ENCODE results near the gene KCNRG.

DNA sequence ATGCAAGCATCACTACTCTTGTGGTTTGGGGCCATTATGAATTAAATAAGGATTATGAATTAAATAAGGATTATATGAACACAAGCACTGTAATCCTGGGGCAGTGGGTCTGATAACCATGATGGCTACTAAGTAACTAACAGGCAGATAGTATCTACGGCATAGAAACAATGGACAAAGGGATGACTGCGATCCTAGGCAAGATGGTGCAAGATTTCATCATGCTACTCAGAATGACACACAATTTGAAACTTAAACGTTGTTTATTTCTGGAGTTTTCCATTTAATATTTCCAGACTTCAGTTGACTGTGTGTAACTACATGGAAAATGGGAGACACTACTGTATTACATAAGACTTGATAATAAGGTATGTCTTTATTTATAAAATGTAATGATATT is 15.1 kb downstream of the KCNRG start:
- TF ChIP-seq ZNF138 (CRISPR knock-in tag; conservative IDR thresholded peaks at IDR 0.05) (no peak), ATF2 (CRISPR knock-in tag; IDR thresholded peaks at IDR 0.05; ENCODE audit: borderline replicate concordance, low read depth) (no peak), IRF2 (CRISPR knock-in tag; IDR thresholded peaks at IDR 0.05; ENCODE audit: borderline replicate concordance, low read depth) (no peak), TCF7 (CRISPR knock-in tag; IDR thresholded peaks at IDR 0.05; ENCODE audit: low read depth) (no peak), CTCF (IDR thresholded peaks at IDR 0.05) (no peak), ZNF121 (CRISPR knock-in tag; IDR thresholded peaks at IDR 0.05) (no peak), FOXJ3 (CRISPR knock-in tag; IDR thresholded peaks at IDR 0.05; ENCODE audit: borderline replicate concordance) (no peak), SP1 (CRISPR knock-in tag; conservative IDR thresholded peaks at IDR 0.05) (no peak), ZNF263 (CRISPR knock-in tag; IDR thresholded peaks at IDR 0.05; ENCODE audit: low read depth) (no peak), ARID4B (CRISPR knock-in tag; IDR thresholded peaks at IDR 0.05; ENCODE audit: borderline replicate concordance) (no peak)
- TF ChIP-seq, protein P1, sequence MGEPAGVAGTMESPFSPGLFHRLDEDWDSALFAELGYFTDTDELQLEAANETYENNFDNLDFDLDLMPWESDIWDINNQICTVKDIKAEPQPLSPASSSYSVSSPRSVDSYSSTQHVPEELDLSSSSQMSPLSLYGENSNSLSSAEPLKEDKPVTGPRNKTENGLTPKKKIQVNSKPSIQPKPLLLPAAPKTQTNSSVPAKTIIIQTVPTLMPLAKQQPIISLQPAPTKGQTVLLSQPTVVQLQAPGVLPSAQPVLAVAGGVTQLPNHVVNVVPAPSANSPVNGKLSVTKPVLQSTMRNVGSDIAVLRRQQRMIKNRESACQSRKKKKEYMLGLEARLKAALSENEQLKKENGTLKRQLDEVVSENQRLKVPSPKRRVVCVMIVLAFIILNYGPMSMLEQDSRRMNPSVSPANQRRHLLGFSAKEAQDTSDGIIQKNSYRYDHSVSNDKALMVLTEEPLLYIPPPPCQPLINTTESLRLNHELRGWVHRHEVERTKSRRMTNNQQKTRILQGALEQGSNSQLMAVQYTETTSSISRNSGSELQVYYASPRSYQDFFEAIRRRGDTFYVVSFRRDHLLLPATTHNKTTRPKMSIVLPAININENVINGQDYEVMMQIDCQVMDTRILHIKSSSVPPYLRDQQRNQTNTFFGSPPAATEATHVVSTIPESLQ (CRISPR knock-in tag; IDR thresholded peaks at IDR 0.05): no peak
- TF ChIP-seq, protein P2, sequence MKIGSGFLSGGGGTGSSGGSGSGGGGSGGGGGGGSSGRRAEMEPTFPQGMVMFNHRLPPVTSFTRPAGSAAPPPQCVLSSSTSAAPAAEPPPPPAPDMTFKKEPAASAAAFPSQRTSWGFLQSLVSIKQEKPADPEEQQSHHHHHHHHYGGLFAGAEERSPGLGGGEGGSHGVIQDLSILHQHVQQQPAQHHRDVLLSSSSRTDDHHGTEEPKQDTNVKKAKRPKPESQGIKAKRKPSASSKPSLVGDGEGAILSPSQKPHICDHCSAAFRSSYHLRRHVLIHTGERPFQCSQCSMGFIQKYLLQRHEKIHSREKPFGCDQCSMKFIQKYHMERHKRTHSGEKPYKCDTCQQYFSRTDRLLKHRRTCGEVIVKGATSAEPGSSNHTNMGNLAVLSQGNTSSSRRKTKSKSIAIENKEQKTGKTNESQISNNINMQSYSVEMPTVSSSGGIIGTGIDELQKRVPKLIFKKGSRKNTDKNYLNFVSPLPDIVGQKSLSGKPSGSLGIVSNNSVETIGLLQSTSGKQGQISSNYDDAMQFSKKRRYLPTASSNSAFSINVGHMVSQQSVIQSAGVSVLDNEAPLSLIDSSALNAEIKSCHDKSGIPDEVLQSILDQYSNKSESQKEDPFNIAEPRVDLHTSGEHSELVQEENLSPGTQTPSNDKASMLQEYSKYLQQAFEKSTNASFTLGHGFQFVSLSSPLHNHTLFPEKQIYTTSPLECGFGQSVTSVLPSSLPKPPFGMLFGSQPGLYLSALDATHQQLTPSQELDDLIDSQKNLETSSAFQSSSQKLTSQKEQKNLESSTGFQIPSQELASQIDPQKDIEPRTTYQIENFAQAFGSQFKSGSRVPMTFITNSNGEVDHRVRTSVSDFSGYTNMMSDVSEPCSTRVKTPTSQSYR (CRISPR knock-in tag; IDR thresholded peaks at IDR 0.05): no peak

Data from WTC11 (cell line).